GM12801 (cell line): ENCODE results near the gene NOTCH1.

Source experiments
- CTCF ChIP-seq: IDR thresholded peaks from one replicate; pipeline ENCODE4 v1.5.1; 2011; ENCODE audit warnings: control low read depth; ENCODE audit not compliant: insufficient read length; ENCODE audit errors: extremely low read depth

The NOTCH1 gene

GRCh38 chr9:136492978-136493522 is 52.8 kb downstream of the NOTCH1 start:
- no peak for TF ChIP-seq CTCF

GRCh38 chr9:136489731-136490130 is 56.1 kb downstream of the NOTCH1 start:
- TF ChIP-seq CTCF, result no peak

GRCh38 chr9:136488247-136489214 is 57.3 kb downstream of the NOTCH1 start:
- peak; percentile 62 for TF ChIP-seq CTCF

GRCh38 chr9:136487672-136488071 is 58.2 kb downstream of the NOTCH1 start:
- no peak for TF ChIP-seq CTCF

- no peak for TF ChIP-seq CTCF
These were observed 58.8 kb downstream of the NOTCH1 start for GRCh38 chr9:136486823-136487620.

GRCh38 chr9:136486131-136486530 is 59.7 kb downstream of the NOTCH1 start:
- TF ChIP-seq CTCF, result no peak
